ENCODE results near the gene MT1HL1. TPM values are rescaled to one million over a fixed set of nuclear protein-coding genes. Genes with fewer than 3 reads are reported as not detected.
"Not testable (repeated sequence)": the region's sequence is repeated elsewhere in the genome, so short reads cannot be mapped to it uniquely, and the experiment has no call there.

MT1HL1 gene
- total and polyA plus RNA-seq, 4 donors, result 0.78 TPM; not detected in 3

- Histone ChIP-seq H3K4me1 (ENCODE audit: control insufficient read depth in 4 of 4, insufficient read depth in 4 of 4, low read length in 3 of 4) (no peaks in the 10 kb centered on the region), H3K9me3 (ENCODE audit: control insufficient read depth in 4 of 4, low read length in 3 of 4) (peaks cover 0 to 4% (median 1%) of the 10 kb centered on the region in 4 donors), H3K9ac (ENCODE audit: low read depth in 1 of 2, low read length in 2 of 2) (no peak overlapping the region), H3K36me3 (ENCODE audit: control insufficient read depth in 4 of 4, insufficient read depth in 3 of 4, low read depth in 1 of 4, low read length in 3 of 4) (no peaks in the 10 kb centered on the region), H3K27me3 (ENCODE audit: control insufficient read depth in 4 of 4, insufficient read depth in 4 of 4, low read length in 3 of 4) (no peaks in the 10 kb centered on the region), H3K4me3 (ENCODE audit: low read depth in 1 of 3, low read length in 3 of 3) (no peak overlapping the region), H3K27ac (ENCODE audit: low read depth in 1 of 2, low read length in 2 of 2) (no peak overlapping the region)
- no peak for DNase-seq (ENCODE audit: low spot score)
- no peak for TF ChIP-seq ATF3 (IDR thresholded peaks at IDR 0.05)
- TF ChIP-seq ZBTB33 (IDR thresholded peaks at IDR 0.05), result no peak
- no peak for TF ChIP-seq GABPA (IDR thresholded peaks at IDR 0.05 in 1 of 2, conservative IDR thresholded peaks at IDR 0.05 in 1 of 2)
- no peak for TF ChIP-seq FOXA1 (IDR thresholded peaks at IDR 0.05)
- TF ChIP-seq SP1 (IDR thresholded peaks at IDR 0.05), result no peak
- TF ChIP-seq RXRA (IDR thresholded peaks at IDR 0.05), result no peak
- no peak for TF ChIP-seq NR2F2 (IDR thresholded peaks at IDR 0.05)
- TF ChIP-seq TAF1 (conservative IDR thresholded peaks at IDR 0.05), result no peak
- TF ChIP-seq HNF4G (IDR thresholded peaks at IDR 0.05), result no peak
- no peak for TF ChIP-seq JUND (IDR thresholded peaks at IDR 0.05)
- TF ChIP-seq FOXA2 (IDR thresholded peaks at IDR 0.05), result no peak
- TF ChIP-seq HNF4A (conservative IDR thresholded peaks at IDR 0.05), result no peak
- no peak for TF ChIP-seq MAX (IDR thresholded peaks at IDR 0.05)
- TF ChIP-seq YY1 (IDR thresholded peaks at IDR 0.05), result no peak
- no peak for TF ChIP-seq REST (IDR thresholded peaks at IDR 0.05)
- TF ChIP-seq CTCF (IDR thresholded peaks at IDR 0.05; ENCODE audit: low read depth, low read length, missing input control), result no peak
- WGBS, result 77% methylated on average over 1 of the region's 1 CpG
These were observed 21.9 kb downstream of the MT1HL1 start for GRCh38 chr1:236982380-236982779.

GRCh38 chr1:236981431-236981830 is 22.8 kb downstream of the MT1HL1 start:
- 94% methylated on average over 20 of the region's 20 CpGs for WGBS

More at GRCh38 chr1:236981431-236981830, 22.8 kb downstream of the MT1HL1 start:
- not testable (repeated sequence) for DNase-seq (ENCODE audit: low spot score); H3K27me3 ChIP-seq (ENCODE audit: control insufficient read depth in 4 of 4, insufficient read depth in 4 of 4, low read length in 3 of 4); H3K36me3 ChIP-seq (ENCODE audit: control insufficient read depth in 4 of 4, insufficient read depth in 3 of 4, low read depth in 1 of 4, low read length in 3 of 4); H3K4me3 ChIP-seq (ENCODE audit: low read depth in 1 of 3, low read length in 3 of 3); H3K27ac ChIP-seq (ENCODE audit: low read depth in 1 of 2, low read length in 2 of 2); H3K9me3 ChIP-seq (ENCODE audit: control insufficient read depth in 4 of 4, low read length in 3 of 4); H3K4me1 ChIP-seq (ENCODE audit: control insufficient read depth in 4 of 4, insufficient read depth in 4 of 4, low read length in 3 of 4); H3K9ac ChIP-seq (ENCODE audit: low read depth in 1 of 2, low read length in 2 of 2)
